CD4-positive, alpha-beta memory T cell (primary cell): ENCODE results near the gene CCDC177. TPM values are rescaled to one million over a fixed set of nuclear protein-coding genes. Genes with fewer than 3 reads are reported as not detected.
"Not testable (repeated sequence)": the region's sequence is repeated elsewhere in the genome, so short reads cannot be mapped to it uniquely, and the experiment has no call there.

Experiments used
- CTCF ChIA-PET: fragments of 350-600 bp; sonication (Branson Sonifier 250); formaldehyde crosslinking; loops from one replicate; lab custom pipeline; 2021; ENCODE audit warnings: inconsistent platforms; ENCODE audit not compliant: partially characterized antibody; lab: Charles Lee
- POLR2A ChIA-PET: fragments of 350-600 bp; sonication (Branson Sonifier 250); formaldehyde crosslinking; loops from one replicate; lab custom pipeline; 2021; ENCODE audit not compliant: partially characterized antibody; lab: Charles Lee
- DNase-seq, 5 donors: peaks; one replicate each; pipeline versions ENCODE4 v3.0.0 to v3.0.0-alpha.2; 2020 to 2022; ENCODE audit warnings: mixed read lengths in 1 of 5
- H3K27ac ChIP-seq: one replicate; pipeline ENCODE4 v1.7.0; 2013; ENCODE audit warnings: low read depth, low read length
- H3K27me3 ChIP-seq: 2 replicates; pipeline ENCODE4 v1.7.0; 2013; ENCODE audit warnings: mild to moderate bottlenecking, low read length, moderate library complexity; ENCODE audit not compliant: insufficient read depth
- H3K36me3 ChIP-seq: 2 replicates; pipeline ENCODE4 v1.7.0; 2013; ENCODE audit warnings: mild to moderate bottlenecking, low read length, moderate library complexity; ENCODE audit not compliant: insufficient read depth
- H3K4me1 ChIP-seq: 2 replicates; pipeline ENCODE4 v1.7.0; 2013; ENCODE audit warnings: mild to moderate bottlenecking, low read length, moderate library complexity; ENCODE audit not compliant: insufficient read depth
- H3K4me3 ChIP-seq, 2 donors: one replicate each; pipeline ENCODE4 v1.7.0; 2013; ENCODE audit warnings: low read length in 2 of 2, mild to moderate bottlenecking in 1 of 2
- H3K9me3 ChIP-seq, 2 donors: one replicate each; pipeline ENCODE4 v1.7.0; 2013; ENCODE audit warnings: low read length in 2 of 2, control low read depth in 1 of 2; ENCODE audit not compliant: control insufficient read depth in 1 of 2
- H3K27ac Mint-ChIP-seq, 7 donors: one replicate each; pipeline ENCODE4 v1.8.0; 2020 to 2021; ENCODE audit warnings: mixed read lengths in 7 of 7, mild to moderate bottlenecking in 6 of 7, inconsistent platforms in 3 of 7, moderate library complexity in 3 of 7
- H3K27me3 Mint-ChIP-seq, 2 donors: one replicate each; pipeline ENCODE4 v1.8.0; 2020 to 2021; ENCODE audit warnings: mixed read lengths in 2 of 2
- H3K36me3 Mint-ChIP-seq, 2 donors: one replicate each; pipeline ENCODE4 v1.8.0; 2020 to 2021; ENCODE audit warnings: mixed read lengths in 2 of 2, inconsistent platforms in 1 of 2, mild to moderate bottlenecking in 1 of 2
- H3K4me1 Mint-ChIP-seq, 4 donors: one replicate each; pipeline ENCODE4 v1.8.0; 2020 to 2021; ENCODE audit warnings: mixed read lengths in 4 of 4, mild to moderate bottlenecking in 1 of 4
- H3K4me3 Mint-ChIP-seq, 8 donors: one replicate each; pipeline ENCODE4 v1.8.0; 2020 to 2021; ENCODE audit warnings: mixed read lengths in 8 of 8, mild to moderate bottlenecking in 7 of 8, moderate library complexity in 6 of 8, inconsistent platforms in 3 of 8
- H3K9me3 Mint-ChIP-seq, 8 donors: one replicate each; pipeline ENCODE4 v1.8.0; 2020 to 2021; ENCODE audit warnings: mixed read lengths in 8 of 8, mild to moderate bottlenecking in 5 of 8, inconsistent platforms in 3 of 8, moderate library complexity in 1 of 8
- intact Hi-C: fragments of 100-400 bp; cut with micrococcal nuclease; formaldehyde crosslinking; loops from one replicate; pipeline ENCODE4 v1.15.1; 2023
- polyA plus RNA-seq, 2 donors: library from polyadenylated mRNA; unstranded; fragments of 300-500 nt; fragmentation: Illumina TruSeq; gene quantifications; one replicate each; pipeline ENCODE4 v1.2.3, GENCODE V29; 2021
- total RNA-seq, 2 experiments: library from RNA; stranded (reverse); gene quantifications; one replicate each; pipeline ENCODE4 v1.2.3, GENCODE V29; 2021

Gene CCDC177
- total and polyA plus RNA-seq, 4 experiments from 2014 or later = not detected

DNA sequence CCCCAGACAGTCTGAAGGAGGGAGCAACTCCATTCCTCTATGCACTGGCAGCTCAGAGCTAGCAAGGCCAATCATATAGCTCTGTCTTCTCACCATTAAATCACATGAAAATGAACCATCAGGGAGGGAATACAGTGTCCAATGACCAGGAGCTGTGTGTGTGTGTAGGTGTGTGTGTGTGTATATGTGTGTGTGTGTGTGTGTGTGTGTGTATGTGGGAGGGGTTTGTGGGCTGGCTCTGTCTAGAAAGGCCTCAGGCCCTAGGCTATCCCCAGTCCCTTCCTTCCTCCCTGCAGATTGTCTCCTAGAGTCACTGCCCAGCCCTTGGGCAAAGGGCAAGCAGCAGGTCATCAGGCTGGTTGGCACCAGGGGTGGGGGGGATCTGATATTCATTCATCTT lies 31.1 kb upstream of the CCDC177 start:
- ChIA-PET POLR2A (interaction anchor here (1.4 kb wide), 1 partner anchor 121 kb away, joined by 4 read pairs; no protein-coding TSS in a partner anchor), CTCF (interaction anchor here (1.1 to 10.6 kb wide), 19 partner anchors 9 to 161 kb away, joined by 3 to 152 read pairs (median 5); partner anchors contain the start of gene SRSF5)
- Mint-ChIP-seq H3K36me3 (no peaks in the 10 kb centered on the region), H3K4me1 (peaks cover 10 to 22% (median 16%) of the 10 kb centered on the region in 4 donors), H3K9me3 (no peaks in the 10 kb centered on the region), H3K4me3 (no peak overlapping the region), H3K27me3 (no peaks in the 10 kb centered on the region), H3K27ac (no peak overlapping the region)
- intact Hi-C loops = no loop called here
- no peak for DNase-seq
- Histone ChIP-seq H3K4me1 (peaks cover 12% of the 10 kb centered on the region), H3K4me3 (no peak overlapping the region), H3K9me3 (no peaks in the 10 kb centered on the region), H3K27me3 (no peaks in the 10 kb centered on the region), H3K36me3 (no peaks in the 10 kb centered on the region), H3K27ac (no peak overlapping the region)

DNA sequence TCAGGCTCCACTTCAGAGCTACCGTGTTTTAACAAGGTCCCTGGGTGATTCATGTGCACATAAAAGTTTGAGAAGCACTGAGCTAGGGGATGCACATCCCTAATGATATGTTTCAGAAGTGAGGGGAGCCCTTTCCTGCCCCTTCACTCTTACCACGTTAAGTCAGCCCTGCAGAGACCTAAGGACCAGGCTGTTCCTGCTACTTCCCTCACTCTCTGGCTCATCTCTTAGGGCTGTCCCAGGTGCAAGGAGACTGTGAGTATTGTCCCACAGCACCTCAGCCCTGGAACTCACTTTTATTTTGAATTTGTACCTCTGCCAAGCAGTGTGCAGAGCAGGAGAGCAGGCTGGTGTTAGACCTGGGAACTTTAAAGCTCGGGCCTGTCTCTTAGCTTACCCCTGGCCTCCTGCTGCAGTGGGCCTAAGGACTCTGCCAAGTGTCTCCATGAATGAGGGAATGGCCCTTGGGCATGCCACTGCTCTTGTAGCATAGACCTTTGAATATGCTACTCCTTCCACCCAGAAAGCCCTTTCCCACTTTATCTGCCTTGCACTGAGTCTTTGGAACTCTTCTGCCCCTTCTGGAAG lies 25.7 kb upstream of the CCDC177 start:
- H3K27ac ChIP-seq = no peak overlapping the region
- H3K4me3 ChIP-seq = no peak overlapping the region
- ChIA-PET POLR2A (interaction anchor here (1.0 kb wide), 1 partner anchor 127 kb away, joined by 3 read pairs; no protein-coding TSS in a partner anchor), CTCF (interaction anchor here (1.2 to 10.6 kb wide), 4 partner anchors 25 to 126 kb away, joined by 3 to 152 read pairs (median 4); partner anchors contain the start of gene CCDC177)
- intact Hi-C loops = loop anchor here (5.0 kb wide), 2 partner anchors 107 to 427 kb away; no protein-coding TSS in a partner anchor
- Mint-ChIP-seq H3K27ac (no peak overlapping the region), H3K36me3 (no peaks in the 10 kb centered on the region), H3K9me3 (no peaks in the 10 kb centered on the region), H3K4me3 (no peak overlapping the region), H3K27me3 (no peaks in the 10 kb centered on the region), H3K4me1 (peaks cover 0 to 7% (median 0%) of the 10 kb centered on the region in 4 donors)
- no peak for DNase-seq
- H3K27me3 ChIP-seq = no peaks in the 10 kb centered on the region
- no peaks in the 10 kb centered on the region for H3K36me3 ChIP-seq
- no peaks in the 10 kb centered on the region for H3K9me3 ChIP-seq
- no peaks in the 10 kb centered on the region for H3K4me1 ChIP-seq

DNA sequence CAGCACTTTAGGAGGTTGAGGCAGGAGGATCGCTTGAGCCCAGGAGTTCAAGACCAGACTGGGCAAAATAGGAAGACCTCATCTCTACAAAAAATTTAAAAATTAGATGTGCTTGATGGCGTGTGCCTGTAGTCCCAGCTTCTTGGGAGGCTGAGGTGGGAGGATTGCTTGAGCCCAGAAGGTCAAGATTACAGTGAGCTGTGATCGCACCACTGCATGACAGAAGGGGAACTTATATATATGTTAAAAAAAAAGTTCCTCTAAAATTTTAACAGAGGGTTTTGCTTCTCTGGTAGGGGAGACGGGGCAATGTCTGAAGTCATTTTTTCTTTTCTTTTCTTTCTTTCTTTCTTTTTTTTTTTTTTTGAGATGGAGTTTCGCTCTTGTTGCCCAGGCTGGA lies 24.8 kb upstream of the CCDC177 start:
- H3K9me3 ChIP-seq, H3K4me3 Mint-ChIP-seq, POLR2A ChIA-PET, H3K27me3 Mint-ChIP-seq, DNase-seq, H3K36me3 Mint-ChIP-seq, H3K9me3 Mint-ChIP-seq, H3K27ac Mint-ChIP-seq, H3K4me1 Mint-ChIP-seq, H3K27me3 ChIP-seq, H3K36me3 ChIP-seq, intact Hi-C loops, H3K4me1 ChIP-seq, H3K4me3 ChIP-seq, H3K27ac ChIP-seq: not testable (repeated sequence)
- CTCF ChIA-PET = interaction anchor here (1.4 to 10.6 kb wide), 3 partner anchors 15 to 127 kb away, joined by 3 to 152 read pairs (median 5); no protein-coding TSS in a partner anchor

DNA sequence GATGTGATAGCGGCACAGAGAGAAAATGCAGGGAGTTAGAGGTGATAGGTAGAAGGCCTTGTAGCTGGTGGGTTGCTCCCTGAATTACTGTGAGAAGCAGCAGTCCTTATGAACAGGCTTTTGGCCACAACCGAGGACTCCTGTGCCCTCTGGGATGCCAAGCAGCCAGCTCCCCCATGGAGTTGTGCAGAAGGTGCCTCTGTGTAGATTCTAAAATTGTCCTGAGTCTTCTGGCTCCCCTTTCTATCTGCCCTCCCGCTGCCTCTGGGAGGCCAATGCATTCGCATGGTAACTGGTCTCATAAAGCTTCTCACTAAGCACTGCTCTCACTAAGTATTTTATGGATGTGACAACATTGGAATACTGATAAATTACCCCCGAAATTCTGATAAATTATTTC lies 20.7 kb upstream of the CCDC177 start:
- H3K4me1 ChIP-seq = no peaks in the 10 kb centered on the region
- Mint-ChIP-seq H3K27me3 (peaks cover 0 to 3% of the 10 kb centered on the region in 2 donors), H3K27ac (no peak overlapping the region), H3K4me1 (no peaks in the 10 kb centered on the region), H3K4me3 (no peak overlapping the region), H3K9me3 (no peaks in the 10 kb centered on the region), H3K36me3 (no peaks in the 10 kb centered on the region)
- DNase-seq = no peak
- H3K27ac ChIP-seq = no peak overlapping the region
- no peaks in the 10 kb centered on the region for H3K9me3 ChIP-seq
- CTCF ChIA-PET = interaction anchor here (2.9 kb wide), 1 partner anchor 9 kb away, joined by 9 read pairs; no protein-coding TSS in a partner anchor
- intact Hi-C loops = no loop called here
- no peak overlapping the region for H3K4me3 ChIP-seq
- H3K36me3 ChIP-seq = no peaks in the 10 kb centered on the region
- no peaks in the 10 kb centered on the region for H3K27me3 ChIP-seq
- POLR2A ChIA-PET = no interaction called here

DNA sequence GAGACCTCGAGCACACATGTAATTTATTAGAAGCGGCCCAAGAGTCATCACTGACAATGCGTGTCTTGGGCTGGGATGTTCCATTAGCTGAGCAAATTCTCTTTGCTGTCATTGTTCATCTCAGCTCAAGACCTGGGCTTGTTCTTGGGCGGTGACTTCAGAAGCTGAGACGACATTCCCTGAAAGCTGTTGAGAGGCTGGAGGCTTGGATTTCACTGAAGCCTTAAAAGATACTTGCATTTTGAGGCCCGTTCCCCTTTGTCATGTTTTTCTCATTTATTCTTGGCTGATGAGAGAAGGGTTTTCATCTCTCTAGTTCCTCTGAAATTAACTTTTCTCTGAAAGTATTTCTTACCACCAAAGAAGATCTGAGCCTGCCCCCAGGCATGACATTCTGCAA lies 20.2 kb upstream of the CCDC177 start:
- DNase-seq = no peak
- Mint-ChIP-seq H3K36me3 (no peaks in the 10 kb centered on the region), H3K27me3 (peaks cover 0 to 3% of the 10 kb centered on the region in 2 donors), H3K4me3 (no peak overlapping the region), H3K27ac (no peak overlapping the region), H3K4me1 (no peaks in the 10 kb centered on the region), H3K9me3 (no peaks in the 10 kb centered on the region)
- POLR2A ChIA-PET = no interaction called here
- Histone ChIP-seq H3K9me3 (no peaks in the 10 kb centered on the region), H3K27ac (no peak overlapping the region), H3K4me3 (no peak overlapping the region), H3K27me3 (no peaks in the 10 kb centered on the region), H3K36me3 (no peaks in the 10 kb centered on the region), H3K4me1 (no peaks in the 10 kb centered on the region)
- intact Hi-C loops = no loop called here
- CTCF ChIA-PET = interaction anchor here (2.9 kb wide), 1 partner anchor 10 kb away, joined by 9 read pairs; no protein-coding TSS in a partner anchor

DNA sequence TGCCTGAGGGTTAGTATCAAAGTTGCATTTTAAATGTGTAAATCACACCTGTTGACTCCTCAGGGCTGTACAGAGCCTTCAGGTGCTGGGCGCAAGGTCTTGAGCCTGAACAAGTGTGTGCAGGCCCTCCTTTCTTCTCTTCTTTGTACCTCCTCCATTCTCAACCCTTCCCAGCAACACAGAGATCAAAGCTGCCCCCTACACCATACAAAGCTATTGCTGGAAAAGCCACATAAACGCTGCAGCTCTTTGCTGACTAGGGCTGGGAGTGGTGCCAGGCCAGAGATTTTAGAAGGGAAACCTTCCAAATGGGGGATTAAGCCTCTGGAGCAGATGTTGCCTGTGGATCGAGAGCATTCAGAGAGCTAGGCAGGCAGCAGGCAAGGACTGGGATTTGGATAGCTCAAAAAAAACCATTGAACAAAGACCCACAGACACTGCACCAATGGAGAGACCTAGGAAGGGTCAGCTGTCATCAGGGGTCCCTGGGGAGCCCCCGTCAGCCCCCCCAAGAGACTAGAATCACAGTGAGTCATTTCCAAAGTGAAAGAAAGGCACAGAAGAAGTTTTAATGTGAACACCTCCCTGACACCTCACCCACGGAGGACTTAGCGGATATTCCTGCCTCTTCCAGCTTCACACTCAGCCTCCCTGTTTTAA lies 18.5 kb upstream of the CCDC177 start:
- no peaks in the 10 kb centered on the region for H3K4me1 ChIP-seq
- H3K36me3 ChIP-seq = no peaks in the 10 kb centered on the region
- no peak overlapping the region for H3K27ac Mint-ChIP-seq
- H3K9me3 Mint-ChIP-seq = no peaks in the 10 kb centered on the region
- ChIA-PET POLR2A (no interaction called here), CTCF (interaction anchor here (1.1 to 2.9 kb wide), 3 partner anchors 9 to 134 kb away, joined by 5 to 9 read pairs (median 8); no protein-coding TSS in a partner anchor)
- no peaks in the 10 kb centered on the region for H3K36me3 Mint-ChIP-seq
- no peaks in the 10 kb centered on the region for H3K4me1 Mint-ChIP-seq
- H3K27ac ChIP-seq = no peak overlapping the region
- H3K9me3 ChIP-seq = no peaks in the 10 kb centered on the region
- intact Hi-C loops = no loop called here
- H3K27me3 Mint-ChIP-seq = peaks cover 0 to 3% of the 10 kb centered on the region in 2 donors
- H3K4me3 Mint-ChIP-seq = no peak overlapping the region
- H3K27me3 ChIP-seq = no peaks in the 10 kb centered on the region
- no peak overlapping the region for H3K4me3 ChIP-seq
- no peak for DNase-seq

DNA sequence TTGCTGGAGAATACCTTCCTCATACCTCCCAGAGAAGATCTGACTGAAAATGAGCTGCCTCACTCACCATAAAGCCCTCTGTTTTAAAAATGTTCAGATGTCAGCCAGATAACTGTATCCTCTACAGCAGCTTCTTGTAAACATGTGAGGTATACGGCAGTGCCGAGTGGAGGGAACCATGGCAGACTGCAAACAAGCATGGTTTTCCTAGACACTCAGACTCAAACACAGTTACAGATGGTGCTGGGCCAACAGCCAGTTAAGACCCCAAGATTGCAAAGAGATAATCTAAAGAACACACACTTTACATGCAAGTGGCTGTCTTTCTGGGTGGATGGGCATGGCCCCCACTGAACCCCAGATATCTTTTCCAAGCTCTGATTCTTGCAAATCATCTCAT lies 16.6 kb upstream of the CCDC177 start:
- peaks cover 0 to 3% of the 10 kb centered on the region in 2 donors for H3K27me3 Mint-ChIP-seq
- intact Hi-C loops = no loop called here

More for the DNA sequence above, 16.6 kb upstream of the CCDC177 start:
- H3K4me3 ChIP-seq = no peak overlapping the region
- no peaks in the 10 kb centered on the region for H3K9me3 ChIP-seq
- H3K27me3 ChIP-seq = no peaks in the 10 kb centered on the region
- Mint-ChIP-seq H3K4me1 (no peaks in the 10 kb centered on the region), H3K4me3 (no peak overlapping the region), H3K9me3 (no peaks in the 10 kb centered on the region), H3K27ac (no peak overlapping the region), H3K36me3 (no peaks in the 10 kb centered on the region)
- no peak for DNase-seq
- H3K27ac ChIP-seq = no peak overlapping the region
- H3K36me3 ChIP-seq = no peaks in the 10 kb centered on the region
- ChIA-PET POLR2A (no interaction called here), CTCF (interaction anchor here (1.4 kb wide), 1 partner anchor 128 kb away, joined by 3 read pairs; no protein-coding TSS in a partner anchor)
- no peaks in the 10 kb centered on the region for H3K4me1 ChIP-seq
